Midbrain (tissue), 1 donor: ENCODE measurements around the gene PID1.

Source experiments
- DNase-seq: peaks from one replicate; lab custom pipeline; 2025; lab: John Stamatoyannopoulos, UW

PID1 gene

GRCh38 chr2:229164545-229165249 lies 106.4 kb downstream of the PID1 start:
- peak; percentile 10 for DNase-seq

DNA sequence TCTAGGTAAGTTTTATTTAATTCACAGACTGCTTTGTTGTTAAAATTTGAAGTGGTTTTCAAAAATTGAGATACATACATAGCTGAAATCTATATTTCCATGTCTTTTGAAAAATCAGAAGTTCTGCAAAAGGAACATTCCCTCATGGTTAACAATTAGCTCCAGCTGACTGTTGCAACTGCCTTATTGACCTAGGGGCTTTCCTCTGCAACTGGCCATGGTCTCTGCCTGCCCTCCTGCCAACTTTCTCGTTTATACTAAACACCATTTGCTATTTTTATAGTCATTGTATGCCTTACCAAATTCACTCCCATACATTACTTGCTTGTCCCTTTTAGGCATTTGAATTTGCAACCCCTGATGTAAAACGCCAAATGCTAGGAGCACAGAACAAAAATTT lies 107.2 kb downstream of the PID1 start:
- no peak for DNase-seq

- no peak for DNase-seq
Measured at GRCh38 chr2:229162015-229162414, 109.1 kb downstream of the PID1 start.

DNA sequence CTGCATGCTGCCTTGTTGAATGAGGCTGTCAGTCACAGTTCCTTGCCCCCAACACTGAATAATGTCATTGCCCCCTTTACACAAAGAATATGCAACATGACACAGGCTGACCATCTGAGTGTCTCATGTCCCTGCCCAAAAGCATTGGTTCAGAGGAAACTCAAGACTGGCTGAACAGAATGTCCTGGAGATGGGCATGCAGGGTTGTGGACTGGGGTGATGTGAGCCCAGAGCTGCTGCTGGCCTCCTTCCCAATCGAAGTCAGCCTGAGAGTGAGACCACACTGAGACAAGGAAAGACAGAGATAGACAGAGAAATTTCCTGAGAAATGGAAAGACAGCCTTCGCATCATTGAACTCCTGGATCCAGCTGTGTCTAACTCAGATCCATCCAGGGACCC lies 110.1 kb downstream of the PID1 start:
- DNase-seq: no peak

GRCh38 chr2:229160180-229160579 lies 110.9 kb downstream of the PID1 start:
- no peak for DNase-seq

DNA sequence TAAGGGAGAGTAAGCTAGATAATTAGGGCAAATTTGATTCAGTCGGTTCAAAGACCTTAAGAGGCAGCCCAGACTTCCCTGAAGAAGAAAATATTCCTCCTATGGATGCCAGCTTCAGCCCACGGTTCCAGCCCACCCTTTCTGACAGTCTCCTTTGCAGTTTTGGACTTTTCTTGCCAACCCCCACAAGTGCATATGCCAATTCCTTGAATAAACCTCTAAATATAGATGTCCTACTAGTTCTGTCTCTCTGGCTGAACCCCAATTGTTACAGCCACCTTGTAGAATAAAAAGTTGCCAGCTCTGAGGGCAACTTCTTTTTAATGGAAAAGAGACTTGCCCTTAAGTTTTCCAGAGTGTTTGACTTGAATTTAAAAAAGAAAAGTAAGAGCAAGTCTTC lies 111.7 kb downstream of the PID1 start:
- DNase-seq: no peak

DNA sequence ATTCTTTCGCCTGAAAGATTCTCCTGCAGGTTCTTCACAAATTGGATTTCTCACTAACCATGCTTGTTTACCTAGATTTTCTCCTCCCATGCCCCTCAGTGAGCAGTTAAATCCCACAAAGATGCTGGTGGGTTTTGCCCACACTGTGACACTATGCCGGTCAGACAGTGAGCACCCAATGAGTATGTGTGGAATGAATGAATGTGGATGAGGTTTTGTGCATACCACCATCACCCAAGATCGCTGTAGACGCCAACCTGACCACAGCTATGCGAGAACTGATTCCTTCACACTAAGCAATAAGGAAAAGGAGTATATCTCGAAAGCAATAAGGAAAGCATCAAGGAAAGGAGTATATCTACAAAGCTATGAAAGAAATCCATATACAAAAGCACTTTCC lies 116.7 kb downstream of the PID1 start:
- no peak for DNase-seq

GRCh38 chr2:229153951-229154350 lies 117.1 kb downstream of the PID1 start:
- no peak for DNase-seq

DNA sequence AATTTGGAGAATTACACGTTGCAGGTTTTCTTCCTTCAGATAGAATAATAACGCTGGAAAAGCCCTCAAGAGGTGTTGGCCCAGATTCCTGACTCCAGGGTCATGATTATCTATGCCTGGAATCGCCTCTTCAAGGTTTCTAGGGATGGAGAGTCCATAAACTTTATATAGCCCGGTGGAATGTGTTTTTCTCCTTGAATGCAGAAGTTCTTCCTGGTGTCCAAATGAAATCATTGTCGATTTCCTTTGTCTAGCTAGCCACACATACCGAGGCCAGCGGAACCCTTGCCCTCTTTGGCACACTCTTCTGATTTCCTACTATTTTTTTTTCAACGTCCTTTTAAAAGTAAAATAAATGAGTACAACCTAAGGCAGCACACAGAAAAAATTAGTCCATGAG lies 117.8 kb downstream of the PID1 start:
- no peak for DNase-seq

- peak; percentile 31 for DNase-seq
Measured at GRCh38 chr2:229152674-229153073, 118.4 kb downstream of the PID1 start.

GRCh38 chr2:229150317-229150716 lies 120.8 kb downstream of the PID1 start:
- DNase-seq: no peak

DNA sequence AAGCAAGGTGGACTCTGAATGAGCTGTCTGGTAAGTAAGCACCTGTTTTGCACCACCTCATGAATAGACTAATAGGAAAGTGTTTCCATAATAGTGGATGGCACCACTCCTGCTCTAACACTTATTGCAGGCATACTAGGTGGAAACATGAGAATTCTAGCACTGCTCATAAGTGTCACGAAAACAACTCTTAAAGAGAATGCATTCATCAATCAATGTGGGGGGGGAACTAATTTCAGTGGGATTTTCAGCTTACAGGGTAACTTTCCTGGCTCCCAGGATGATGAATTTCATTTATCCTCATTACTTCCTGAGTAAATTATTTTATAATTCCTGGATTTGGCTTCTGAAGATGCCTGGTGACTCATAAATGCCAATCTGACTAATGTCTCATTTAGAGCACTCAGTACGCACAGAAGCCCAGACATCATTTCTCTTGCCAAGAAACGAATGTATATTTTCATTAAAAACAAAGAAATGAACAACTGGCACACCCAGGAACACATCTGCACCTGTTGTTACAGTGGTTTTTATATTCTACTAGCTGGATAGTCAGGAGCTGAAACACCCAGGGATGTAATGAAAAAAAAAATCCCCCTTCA lies 129.6 kb downstream of the PID1 start:
- no peak for DNase-seq

DNA sequence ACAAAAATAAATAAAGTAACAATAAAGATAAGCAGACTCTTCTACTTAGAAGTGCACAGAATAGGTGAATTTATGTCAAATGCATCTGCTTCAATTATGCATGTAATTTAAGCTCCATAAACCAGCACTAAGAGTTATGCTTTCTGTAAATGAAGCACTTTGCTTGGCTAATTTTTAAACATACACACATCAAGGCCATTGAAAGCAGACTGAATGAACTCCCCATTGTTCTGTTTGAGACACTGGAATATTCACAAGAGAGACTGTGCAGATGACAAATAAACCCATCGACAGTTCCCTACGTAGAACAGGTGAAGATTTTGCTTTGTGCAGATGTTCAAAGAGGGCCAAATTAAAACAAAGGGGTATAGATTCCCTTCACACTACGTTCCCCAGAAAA lies 133.4 kb downstream of the PID1 start:
- no peak for DNase-seq

DNA sequence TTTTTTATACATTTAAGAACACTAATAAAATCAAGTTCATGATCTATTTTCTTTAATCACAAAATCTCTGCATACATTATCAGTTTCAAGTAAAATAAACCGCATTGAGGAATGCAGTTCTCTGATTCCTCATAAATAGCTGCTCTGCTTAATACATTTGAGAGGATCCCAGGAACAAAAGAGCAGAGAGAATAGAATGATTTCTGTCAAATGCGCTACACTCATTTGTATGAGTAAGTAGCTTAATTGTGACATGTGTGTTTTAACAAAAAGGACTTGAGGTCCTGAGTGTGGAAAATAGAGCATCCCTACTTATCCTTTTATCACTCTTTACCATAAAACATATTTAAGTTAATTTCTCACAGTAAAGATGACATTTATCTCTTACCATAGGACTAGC lies 134.0 kb downstream of the PID1 start:
- no peak for DNase-seq

- peak; percentile 67 for DNase-seq
Measured at GRCh38 chr2:229133155-229133772, 137.8 kb downstream of the PID1 start.

- no peak for DNase-seq
Measured at GRCh38 chr2:229132236-229132635, 138.9 kb downstream of the PID1 start.

- DNase-seq: no peak
Measured at GRCh38 chr2:229130522-229130921, 140.6 kb downstream of the PID1 start.

DNA sequence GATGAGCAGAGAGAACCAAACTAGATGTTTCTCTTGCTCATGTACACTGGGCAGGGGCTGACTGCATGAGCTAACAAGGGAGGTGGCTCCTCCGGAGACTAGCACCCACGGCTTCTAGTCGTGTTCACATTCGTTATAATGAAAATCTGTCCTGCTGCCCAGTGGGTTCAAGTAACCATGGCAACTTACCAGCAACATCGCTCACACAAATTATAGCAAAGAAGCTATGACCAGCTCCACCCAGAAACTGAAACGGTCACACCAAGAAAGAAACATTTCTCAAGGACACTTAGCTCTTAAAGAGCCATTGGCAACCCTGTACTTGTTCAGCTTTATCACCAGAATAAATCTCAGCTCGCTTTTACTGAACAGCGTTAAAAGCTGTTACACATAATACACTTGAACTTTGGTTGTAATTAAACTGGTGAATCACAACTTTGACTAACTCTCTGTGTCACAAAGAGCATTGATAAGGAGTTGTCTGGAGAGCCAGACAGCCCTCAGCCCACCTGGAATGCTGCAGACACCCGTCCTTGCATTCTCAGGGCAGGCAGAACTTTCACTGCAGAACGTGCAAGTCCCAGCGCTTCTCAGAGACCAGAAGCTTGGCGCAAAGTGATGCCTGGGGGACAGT lies 141.2 kb downstream of the PID1 start:
- no peak for DNase-seq

- no peak for DNase-seq
Measured at GRCh38 chr2:229127471-229127870, 143.6 kb downstream of the PID1 start.

GRCh38 chr2:229126066-229126465 lies 145.0 kb downstream of the PID1 start:
- no peak for DNase-seq

DNA sequence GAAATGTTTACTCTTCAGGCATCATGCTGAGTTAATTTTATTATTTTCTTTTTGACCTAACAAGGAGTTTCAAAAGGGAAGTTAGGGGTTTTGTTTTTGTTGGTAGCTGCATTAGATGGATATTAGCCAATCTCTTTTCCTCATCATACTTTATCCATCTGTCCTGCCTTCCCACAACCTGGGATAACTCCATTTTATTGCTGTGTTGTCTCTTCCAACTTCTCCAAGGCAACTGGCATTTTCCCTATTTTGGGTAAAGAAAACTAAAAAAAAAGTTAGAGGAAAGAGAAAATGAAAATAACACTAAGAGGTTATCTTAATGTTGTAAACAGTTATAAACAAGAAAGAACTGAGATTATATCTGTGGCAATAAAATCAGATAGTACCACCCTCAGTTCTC lies 147.0 kb downstream of the PID1 start:
- no peak for DNase-seq

DNA sequence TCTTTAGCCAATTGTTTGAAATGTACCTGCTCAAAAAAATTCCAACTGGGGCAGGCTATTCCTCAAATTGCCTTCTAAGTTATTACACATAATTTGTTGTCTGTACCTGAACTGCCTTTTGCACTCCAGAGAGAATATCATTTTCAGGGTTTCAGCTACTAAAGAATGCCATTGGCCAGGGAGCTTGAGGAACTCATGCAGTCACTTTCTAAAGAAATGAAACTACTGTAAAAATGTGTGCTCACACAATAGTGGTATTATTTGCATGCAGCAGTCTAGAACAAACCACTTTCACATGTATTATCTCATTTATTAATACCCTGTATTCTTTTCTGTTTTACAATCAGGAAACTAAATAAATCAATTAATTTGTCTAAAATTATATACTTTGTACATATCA lies 152.2 kb downstream of the PID1 start:
- DNase-seq: no peak

GRCh38 chr2:229118336-229118735 lies 152.8 kb downstream of the PID1 start:
- no peak for DNase-seq
